OCI-LY3 (cell line): ENCODE results near the gene KIF18B.

ENCODE experiments used
- EZH2phosphoT487 ChIP-seq: fragments of 200-600 bp; shearing (Covaris generic); IDR thresholded peaks from 2 replicates; pipeline ENCODE4 v1.6.1; 2018; ENCODE audit warnings: antibody characterized with exemption, mixed run types, low read depth
- TF ChIP-seq, protein P1 (sequence below): fragments of 200-600, 300-600 bp; sonication (generic); IDR thresholded peaks from 2 replicates; pipeline ENCODE4 v1.5.1; 2014; ENCODE audit warnings: antibody characterized with exemption, low read length, low read depth

DNA sequence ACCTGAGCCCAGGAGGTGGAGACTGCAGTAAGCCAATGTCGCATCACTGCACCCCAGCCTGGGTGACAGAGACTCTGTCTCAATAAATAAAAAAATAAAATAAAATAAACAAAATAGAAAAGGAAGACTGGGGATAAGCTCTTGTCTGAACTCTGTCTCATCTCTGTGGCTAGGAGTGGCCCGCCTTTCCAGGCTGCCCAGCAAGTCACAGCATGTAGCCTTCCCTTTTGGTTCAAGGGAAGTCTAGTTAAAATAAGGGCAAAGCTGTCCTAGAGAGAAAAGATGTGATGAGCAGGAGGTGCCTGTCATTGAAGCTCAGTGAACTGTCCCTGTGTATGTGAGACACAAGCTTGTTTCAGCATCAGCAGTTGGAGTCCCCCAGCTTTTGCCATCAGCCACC is 29.6 kb downstream of the KIF18B start:
- TF ChIP-seq, protein P1, sequence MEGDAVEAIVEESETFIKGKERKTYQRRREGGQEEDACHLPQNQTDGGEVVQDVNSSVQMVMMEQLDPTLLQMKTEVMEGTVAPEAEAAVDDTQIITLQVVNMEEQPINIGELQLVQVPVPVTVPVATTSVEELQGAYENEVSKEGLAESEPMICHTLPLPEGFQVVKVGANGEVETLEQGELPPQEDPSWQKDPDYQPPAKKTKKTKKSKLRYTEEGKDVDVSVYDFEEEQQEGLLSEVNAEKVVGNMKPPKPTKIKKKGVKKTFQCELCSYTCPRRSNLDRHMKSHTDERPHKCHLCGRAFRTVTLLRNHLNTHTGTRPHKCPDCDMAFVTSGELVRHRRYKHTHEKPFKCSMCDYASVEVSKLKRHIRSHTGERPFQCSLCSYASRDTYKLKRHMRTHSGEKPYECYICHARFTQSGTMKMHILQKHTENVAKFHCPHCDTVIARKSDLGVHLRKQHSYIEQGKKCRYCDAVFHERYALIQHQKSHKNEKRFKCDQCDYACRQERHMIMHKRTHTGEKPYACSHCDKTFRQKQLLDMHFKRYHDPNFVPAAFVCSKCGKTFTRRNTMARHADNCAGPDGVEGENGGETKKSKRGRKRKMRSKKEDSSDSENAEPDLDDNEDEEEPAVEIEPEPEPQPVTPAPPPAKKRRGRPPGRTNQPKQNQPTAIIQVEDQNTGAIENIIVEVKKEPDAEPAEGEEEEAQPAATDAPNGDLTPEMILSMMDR: no peak
- no peak for TF ChIP-seq EZH2phosphoT487
